PFSK-1 (cell line): ENCODE measurements around the gene ROBO2.

Source experiments
- FOXP2 ChIP-seq: optimal IDR thresholded peaks from 2 replicates; pipeline ENCODE3; 2011; ENCODE audit warnings: borderline replicate concordance, control low read depth, inconsistent platforms; ENCODE audit not compliant: insufficient read depth; ENCODE audit errors: extremely low read length, extremely low read depth
- POLR2AphosphoS5 ChIP-seq: IDR thresholded peaks from 2 replicates; pipeline ENCODE4 v1.6.1; 2012; ENCODE audit warnings: low read depth, mild to moderate bottlenecking, control low read depth, low read length, moderate library complexity
- REST ChIP-seq, 2 experiments: IDR thresholded peaks; 2 replicates each; pipeline versions ENCODE4 v1.6.1 to v1.8.0; 2011 to 2012; ENCODE audit warnings: low read depth in 2 of 2, low read length in 2 of 2, control low read depth in 1 of 2, inconsistent platforms in 1 of 2, mild to moderate bottlenecking in 1 of 2, moderate library complexity in 1 of 2; ENCODE audit not compliant: insufficient read depth in 1 of 2
- SIN3A ChIP-seq: IDR thresholded peaks from 2 replicates; pipeline ENCODE4 v1.6.1; 2012; ENCODE audit warnings: mild to moderate bottlenecking, low read length, moderate library complexity, borderline replicate concordance; ENCODE audit not compliant: insufficient read depth
- TAF1 ChIP-seq: IDR thresholded peaks from 2 replicates; pipeline ENCODE4 v1.6.1; 2012; ENCODE audit warnings: low read length, control low read depth, borderline replicate concordance; ENCODE audit not compliant: insufficient read depth

DNA sequence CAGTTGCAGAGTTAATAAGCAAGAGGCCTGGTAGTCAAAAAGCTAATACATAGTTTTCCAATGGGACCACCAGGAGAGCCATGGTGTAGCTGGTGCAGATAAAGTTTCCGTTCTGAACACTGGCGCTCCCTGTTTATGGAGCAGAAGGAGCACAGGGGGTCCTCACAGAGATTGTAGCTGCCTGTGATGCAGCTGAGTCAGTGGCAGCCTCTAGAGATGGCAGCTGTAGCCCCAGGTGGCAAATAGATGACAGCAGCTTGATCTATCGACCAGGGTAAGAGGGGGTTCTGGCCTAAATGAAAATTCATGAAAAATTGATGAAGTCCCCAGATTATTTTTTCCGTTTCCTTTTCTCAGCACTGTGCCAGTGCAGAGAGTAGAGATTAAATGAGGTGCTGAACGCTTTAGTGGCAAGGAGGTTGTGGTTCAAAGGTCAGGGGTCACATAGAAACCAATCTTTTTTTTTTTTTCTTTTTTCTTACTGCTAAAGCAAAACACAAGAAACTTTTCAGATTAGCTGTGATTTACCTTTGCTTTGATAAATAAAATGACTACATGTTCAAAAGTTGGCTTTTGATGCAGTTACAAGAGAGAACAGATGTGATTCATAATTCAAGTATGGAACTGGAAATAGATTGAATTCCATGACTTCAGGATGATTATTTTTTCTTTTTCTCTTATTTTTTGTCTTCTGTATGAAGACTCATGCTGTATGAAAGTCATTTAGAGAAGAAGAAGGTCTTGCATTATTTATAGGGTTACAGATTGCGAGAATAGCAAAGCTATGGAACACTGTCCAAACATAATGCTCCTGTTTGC is 63.3 kb downstream of the ROBO2 start:
- TF ChIP-seq TAF1 (no peak), POLR2AphosphoS5 (no peak), REST (IDR thresholded peaks at IDR 0.05; ENCODE audit: insufficient read depth in 1 of 2, low read depth in 2 of 2, low read length in 2 of 2) (no peak), SIN3A (no peak), FOXP2 (no peak)
